Measurements from ENCODE around the gene MRPL37. TPM values are rescaled to one million over a fixed set of nuclear protein-coding genes. Genes with fewer than 3 reads are reported as not detected.
A peak's percentile ranks its signal among the peaks of the same experiment; 100 is the strongest.

Gene MRPL37
- total RNA-seq, 1 donor from 2014 or later: 96.2 TPM

DNA sequence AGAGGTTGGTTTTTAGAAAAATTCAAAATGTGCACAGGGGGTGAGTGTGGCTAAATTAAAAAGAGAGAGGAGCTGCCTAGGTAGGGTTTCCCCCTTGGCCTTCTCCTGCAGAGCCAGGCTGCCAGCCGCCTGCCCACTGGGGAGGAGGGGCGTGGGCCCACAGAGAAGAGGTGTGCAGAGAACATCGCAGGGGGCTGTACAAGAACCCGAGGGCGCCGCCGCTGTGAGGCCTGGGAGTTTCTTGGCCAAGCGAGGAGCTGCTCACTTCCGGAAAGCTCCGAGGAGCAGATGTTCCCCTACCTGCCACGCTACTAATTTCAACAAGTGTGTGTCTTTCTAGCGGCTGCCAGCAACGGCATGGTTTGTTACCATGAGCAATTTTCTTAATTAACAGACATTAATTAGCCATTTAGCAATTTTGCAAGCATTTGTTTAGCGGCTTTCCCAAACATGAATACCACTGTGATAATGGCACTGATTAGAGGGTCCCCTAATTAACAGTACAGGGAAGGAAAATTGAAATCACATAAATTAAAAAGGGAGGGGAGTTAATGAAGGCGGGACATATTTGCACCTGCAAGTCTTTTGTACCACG lies 59.7 kb downstream of the MRPL37 start:
- Mint-ChIP-seq H3K36me3 (ENCODE audit: low read depth) (peaks cover 3% of the 10 kb centered on the region), H3K4me3 (no peak overlapping the region), H3K27me3 (ENCODE audit: low read depth) (no peaks in the 10 kb centered on the region), H3K9me3 (no peaks in the 10 kb centered on the region), H3K4me1 (peaks cover 43% of the 10 kb centered on the region), H3K27ac (ENCODE audit: unreplicated experiment) (no peak overlapping the region)
- TF ChIP-seq, protein P1, sequence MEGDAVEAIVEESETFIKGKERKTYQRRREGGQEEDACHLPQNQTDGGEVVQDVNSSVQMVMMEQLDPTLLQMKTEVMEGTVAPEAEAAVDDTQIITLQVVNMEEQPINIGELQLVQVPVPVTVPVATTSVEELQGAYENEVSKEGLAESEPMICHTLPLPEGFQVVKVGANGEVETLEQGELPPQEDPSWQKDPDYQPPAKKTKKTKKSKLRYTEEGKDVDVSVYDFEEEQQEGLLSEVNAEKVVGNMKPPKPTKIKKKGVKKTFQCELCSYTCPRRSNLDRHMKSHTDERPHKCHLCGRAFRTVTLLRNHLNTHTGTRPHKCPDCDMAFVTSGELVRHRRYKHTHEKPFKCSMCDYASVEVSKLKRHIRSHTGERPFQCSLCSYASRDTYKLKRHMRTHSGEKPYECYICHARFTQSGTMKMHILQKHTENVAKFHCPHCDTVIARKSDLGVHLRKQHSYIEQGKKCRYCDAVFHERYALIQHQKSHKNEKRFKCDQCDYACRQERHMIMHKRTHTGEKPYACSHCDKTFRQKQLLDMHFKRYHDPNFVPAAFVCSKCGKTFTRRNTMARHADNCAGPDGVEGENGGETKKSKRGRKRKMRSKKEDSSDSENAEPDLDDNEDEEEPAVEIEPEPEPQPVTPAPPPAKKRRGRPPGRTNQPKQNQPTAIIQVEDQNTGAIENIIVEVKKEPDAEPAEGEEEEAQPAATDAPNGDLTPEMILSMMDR (conservative IDR thresholded peaks at IDR 0.05): no peak
- DNase-seq (ENCODE audit: low read depth, low spot score): no peak

DNA sequence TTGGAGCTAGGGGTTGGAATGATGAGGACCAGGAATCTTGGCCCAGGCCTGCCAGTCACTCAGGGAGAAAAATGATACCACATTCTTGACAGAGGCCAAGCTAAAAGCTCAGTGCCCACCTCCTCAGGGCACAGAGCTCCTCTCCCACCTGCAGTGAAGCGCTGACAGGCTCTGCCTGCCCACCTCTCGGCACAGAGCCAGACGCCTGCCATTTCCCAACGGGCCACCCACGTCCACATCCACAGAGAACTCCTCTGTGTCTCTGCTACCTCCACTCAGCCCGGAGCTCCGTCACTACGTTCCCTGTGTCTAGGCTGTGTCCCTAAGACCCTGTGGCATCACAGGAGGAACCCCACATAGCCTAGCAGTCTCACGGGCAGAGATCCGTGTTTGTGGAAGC lies 60.8 kb downstream of the MRPL37 start:
- Mint-ChIP-seq H3K27me3 (ENCODE audit: low read depth) (no peaks in the 10 kb centered on the region), H3K4me3 (no peak overlapping the region), H3K36me3 (ENCODE audit: low read depth) (peaks cover 3% of the 10 kb centered on the region), H3K27ac (ENCODE audit: unreplicated experiment) (no peak overlapping the region), H3K9me3 (no peaks in the 10 kb centered on the region), H3K4me1 (peaks cover 43% of the 10 kb centered on the region)
- TF ChIP-seq, protein P1 (conservative IDR thresholded peaks at IDR 0.05): no peak
- DNase-seq (ENCODE audit: low read depth, low spot score): no peak

DNA sequence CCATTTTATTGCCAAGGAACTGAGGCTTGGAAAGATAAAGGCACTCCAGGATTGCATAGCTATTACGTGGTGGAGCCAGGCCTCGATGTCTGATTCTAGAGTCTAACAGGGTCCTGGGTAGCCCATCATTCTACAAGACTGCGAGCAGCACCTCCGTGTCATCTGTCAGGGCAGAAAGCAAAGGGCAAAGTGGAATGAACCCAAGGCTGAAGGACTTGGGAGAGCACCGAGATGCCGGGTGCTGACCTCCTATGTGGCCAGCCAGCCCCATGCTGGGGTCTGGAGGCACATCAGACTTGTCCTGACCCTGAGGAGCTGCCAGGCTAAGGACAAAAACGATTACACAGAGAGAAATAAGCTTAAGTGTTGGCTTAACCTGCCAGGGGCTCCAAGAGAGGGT lies 62.3 kb downstream of the MRPL37 start:
- no peaks in the 10 kb centered on the region for H3K27me3 Mint-ChIP-seq (ENCODE audit: low read depth)
- H3K36me3 Mint-ChIP-seq (ENCODE audit: low read depth): no peaks in the 10 kb centered on the region

DNA sequence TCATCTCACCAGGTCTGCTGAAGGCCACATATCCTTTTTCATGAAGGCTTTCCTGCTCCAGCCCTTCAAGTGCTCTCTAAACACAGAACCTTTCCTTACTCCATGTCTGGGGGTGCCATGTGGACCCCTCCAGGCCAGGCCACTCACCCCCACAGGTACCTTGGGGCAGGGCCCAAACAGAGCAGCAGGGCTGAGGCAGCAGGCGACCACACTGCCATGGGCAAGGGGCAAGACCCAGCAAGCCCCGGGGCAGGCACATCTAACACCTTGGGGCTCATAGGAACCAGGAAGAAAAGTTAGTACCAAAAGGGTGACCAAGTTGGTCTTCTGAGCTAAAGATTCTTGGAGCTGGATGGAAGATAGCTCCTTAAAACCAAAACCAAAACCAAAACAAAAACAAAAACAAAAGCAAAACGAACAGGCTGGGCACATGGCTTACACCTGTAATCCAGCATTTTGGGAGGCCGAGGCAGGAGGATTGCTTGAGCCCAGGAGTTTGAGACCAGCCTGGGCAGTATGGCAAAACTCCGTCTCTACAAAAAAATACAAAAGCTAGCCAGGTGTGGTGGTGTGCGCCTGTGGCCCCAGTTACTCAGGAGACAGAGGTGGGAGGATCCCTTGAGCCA lies 63.7 kb downstream of the MRPL37 start:
- H3K4me3 Mint-ChIP-seq: no peak overlapping the region
- no peaks in the 10 kb centered on the region for H3K36me3 Mint-ChIP-seq (ENCODE audit: low read depth)
- no peaks in the 10 kb centered on the region for H3K9me3 Mint-ChIP-seq
- TF ChIP-seq, protein P1 (conservative IDR thresholded peaks at IDR 0.05): no peak
- DNase-seq (ENCODE audit: low read depth, low spot score): no peak
- no peaks in the 10 kb centered on the region for H3K27me3 Mint-ChIP-seq (ENCODE audit: low read depth)
- H3K4me1 Mint-ChIP-seq: peaks cover 22% of the 10 kb centered on the region
- H3K27ac Mint-ChIP-seq (ENCODE audit: unreplicated experiment): peak overlapping the region; percentile 50

More for the DNA sequence above, 62.3 kb downstream of the MRPL37 start:
- Mint-ChIP-seq H3K27ac (ENCODE audit: unreplicated experiment) (no peak overlapping the region), H3K4me3 (no peak overlapping the region), H3K4me1 (peaks cover 32% of the 10 kb centered on the region), H3K9me3 (no peaks in the 10 kb centered on the region)
- no peak for DNase-seq (ENCODE audit: low read depth, low spot score)
- TF ChIP-seq, protein P1 (conservative IDR thresholded peaks at IDR 0.05): no peak

DNA sequence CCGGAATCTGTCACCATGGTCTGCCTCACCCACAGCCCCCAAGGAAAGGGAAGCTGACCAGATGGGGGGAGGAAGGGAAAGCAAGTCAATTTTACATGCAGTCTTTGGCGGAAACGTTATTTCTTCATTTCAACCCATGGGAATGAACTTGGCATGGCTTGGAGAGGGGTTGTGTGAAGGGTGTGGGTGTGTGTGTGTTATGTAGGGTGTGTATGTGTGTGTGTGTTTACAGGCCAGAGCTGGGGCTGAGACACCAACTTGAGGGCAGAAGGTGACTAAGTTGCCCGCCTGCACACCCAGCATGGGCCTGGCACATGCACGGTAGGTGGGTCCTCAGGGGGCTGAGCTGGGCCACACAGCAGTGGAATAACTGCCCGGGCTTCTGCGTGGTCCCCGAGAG lies 65.2 kb downstream of the MRPL37 start:
- no peak for DNase-seq (ENCODE audit: low read depth, low spot score)
- H3K4me1 Mint-ChIP-seq: peaks cover 14% of the 10 kb centered on the region
- H3K27me3 Mint-ChIP-seq (ENCODE audit: low read depth): no peaks in the 10 kb centered on the region
- no peaks in the 10 kb centered on the region for H3K36me3 Mint-ChIP-seq (ENCODE audit: low read depth)
- H3K27ac Mint-ChIP-seq (ENCODE audit: unreplicated experiment): no peak overlapping the region
- TF ChIP-seq, protein P1 (conservative IDR thresholded peaks at IDR 0.05): no peak
- no peak overlapping the region for H3K4me3 Mint-ChIP-seq
- H3K9me3 Mint-ChIP-seq: no peaks in the 10 kb centered on the region

All from neural crest cell (in vitro differentiated cells).